BJ (cell line): ENCODE measurements around the gene SYNGAP1. TPM values are rescaled to one million over a fixed set of nuclear protein-coding genes. Genes with fewer than 3 reads are reported as not detected.

Experiments
- CTCF ChIA-PET: fragments of 350-600 bp; formaldehyde crosslinking; extraction: SDS; loops from one replicate; lab custom pipeline; 2021; ENCODE audit warnings: antibody characterized with exemption, inconsistent platforms; lab: Yijun Ruan, JAX
- POLR2A ChIA-PET: fragments of 300-600 bp; sonication (Branson Sonifier 250); formaldehyde crosslinking; extraction: SDS; loops from one replicate; lab custom pipeline; 2021; ENCODE audit warnings: antibody characterized with exemption; lab: Charles Lee
- DNase-seq: peaks from one replicate; pipeline ENCODE4 v3.0.0-alpha.2; 2011; ENCODE audit warnings: low read depth
- H3K27me3 ChIP-seq: 2 replicates; pipeline ENCODE4 v1.6.0; 2011; ENCODE audit warnings: low read length; ENCODE audit not compliant: control insufficient read depth, insufficient read depth
- H3K36me3 ChIP-seq: 2 replicates; pipeline ENCODE4 v1.5.1; 2011; ENCODE audit warnings: low read length; ENCODE audit not compliant: control insufficient read depth, insufficient read depth
- H3K4me3 ChIP-seq: 2 replicates; pipeline ENCODE4 v1.5.1; 2011; ENCODE audit warnings: low read depth, mild to moderate bottlenecking, control low read depth, low read length
- CTCF ChIP-seq: IDR thresholded peaks from 2 replicates; pipeline ENCODE4 v1.5.1; 2011; ENCODE audit warnings: low read depth, mild to moderate bottlenecking, control low read depth, inconsistent platforms, low read length, moderate library complexity; ENCODE audit not compliant: insufficient read depth
- polyA plus RNA-seq: library from polyadenylated mRNA; depleted of rRNA; stranded (reverse); fragments of >200 nt; gene quantifications from 2 replicates; pipeline ENCODE4 v1.2.3, GENCODE V29; 2011

Gene SYNGAP1
- polyA plus RNA-seq, 1 experiment: 5.7 TPM

DNA sequence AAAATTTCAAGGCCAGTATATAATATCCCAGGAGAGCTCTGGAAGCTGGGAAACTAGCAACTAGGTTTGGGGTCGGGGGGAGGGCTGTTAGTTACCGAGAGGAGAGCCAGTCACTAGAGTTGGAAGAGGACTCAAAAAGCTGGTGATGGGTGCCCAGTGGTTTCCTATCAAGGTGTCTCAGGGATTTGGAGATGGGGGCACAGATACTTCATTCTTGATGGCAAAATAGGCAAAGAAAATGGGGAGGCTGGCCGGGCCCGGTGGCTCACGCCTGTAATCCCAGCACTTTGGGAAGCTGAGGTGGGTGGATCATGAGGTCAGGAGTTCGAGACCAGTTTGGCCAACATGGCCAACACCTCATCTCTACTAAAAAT is 8.2 kb upstream of the SYNGAP1 start:
- TF ChIP-seq CTCF: no peak
- ChIA-PET CTCF (interaction anchor here (0.7 kb wide), 1 partner anchor 15 kb away, joined by 3 read pairs; no protein-coding TSS in a partner anchor), POLR2A (no interaction called here)
- Histone ChIP-seq H3K27me3 (no peaks in the 10 kb centered on the region), H3K36me3 (peaks cover 25% of the 10 kb centered on the region), H3K4me3 (peak overlapping the region; percentile 62)
- no peak for DNase-seq

- H3K4me3 ChIP-seq: no peak overlapping the region
- POLR2A ChIA-PET: no interaction called here
- DNase-seq: no peak
- H3K27me3 ChIP-seq: no peaks in the 10 kb centered on the region
- CTCF ChIA-PET: interaction anchor here (0.7 kb wide), 1 partner anchor 14 kb away, joined by 3 read pairs; no protein-coding TSS in a partner anchor
- peaks cover 25% of the 10 kb centered on the region for H3K36me3 ChIP-seq
- no peak for TF ChIP-seq CTCF
Observed at GRCh38 chr6:33412140-33413009, 7.5 kb upstream of the SYNGAP1 start.

GRCh38 chr6:33413241-33414120 is 6.4 kb upstream of the SYNGAP1 start:
- Histone ChIP-seq H3K36me3 (peaks cover 25% of the 10 kb centered on the region), H3K4me3 (no peak overlapping the region), H3K27me3 (no peaks in the 10 kb centered on the region)
- POLR2A ChIA-PET: no interaction called here
- no peak for TF ChIP-seq CTCF
- DNase-seq: no peak
- CTCF ChIA-PET: no interaction called here

DNA sequence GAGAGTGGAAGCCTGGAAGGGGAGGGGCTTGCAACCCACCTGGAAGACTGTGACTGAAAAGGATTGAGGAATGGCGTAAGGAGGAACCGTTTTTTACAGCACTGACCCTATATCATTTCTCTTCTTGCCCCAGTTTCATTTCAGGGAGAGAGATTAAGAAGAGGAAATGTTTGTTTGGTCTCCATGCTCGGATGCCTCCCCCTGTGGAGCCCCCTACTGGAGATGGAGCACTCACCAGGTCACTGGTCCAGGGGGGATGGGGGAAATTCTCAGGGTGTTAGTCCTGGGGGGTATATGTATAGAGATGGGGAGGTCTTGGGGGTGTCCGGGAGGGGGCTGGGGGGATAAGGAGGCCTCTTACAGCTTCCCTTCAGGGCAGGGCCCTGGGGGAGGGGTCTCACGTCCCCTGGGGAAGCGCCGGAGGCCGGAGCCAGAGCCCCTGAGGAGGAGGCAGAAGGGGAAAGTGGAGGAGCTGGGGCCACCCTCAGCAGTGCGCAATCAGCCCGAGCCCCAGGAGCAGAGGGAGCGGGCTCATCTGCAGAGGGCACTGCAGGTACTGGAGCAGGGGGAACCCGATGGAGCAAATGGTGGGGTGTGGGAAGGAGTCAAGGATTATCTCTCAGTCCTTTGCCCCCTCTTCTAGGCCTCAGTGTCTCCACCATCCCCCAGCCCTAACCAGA is 5.1 kb upstream of the SYNGAP1 start:
- H3K36me3 ChIP-seq: peaks cover 25% of the 10 kb centered on the region
- no peaks in the 10 kb centered on the region for H3K27me3 ChIP-seq
- ChIA-PET CTCF (interaction anchor here (0.8 to 1.6 kb wide), 4 partner anchors 11 to 165 kb away, joined by 3 to 4 read pairs (median 3); partner anchors contain the start of genes PFDN6 and WDR46), POLR2A (no interaction called here)
- H3K4me3 ChIP-seq: no peak overlapping the region
- peak; percentile 53 for TF ChIP-seq CTCF
- no peak for DNase-seq
